Islet of Langerhans (tissue), 1 donor: Measurements from ENCODE around the gene PFN1.
"Not testable (repeated sequence)": the region's sequence is repeated elsewhere in the genome, so short reads cannot be mapped to it uniquely, and the experiment has no call there.

ENCODE experiments used
- FAIRE-seq: peaks from one replicate; lab custom pipeline; 2011; peaks lifted over from hg19 to GRCh38; lab: Jason Lieb, UNC

PFN1 gene

DNA sequence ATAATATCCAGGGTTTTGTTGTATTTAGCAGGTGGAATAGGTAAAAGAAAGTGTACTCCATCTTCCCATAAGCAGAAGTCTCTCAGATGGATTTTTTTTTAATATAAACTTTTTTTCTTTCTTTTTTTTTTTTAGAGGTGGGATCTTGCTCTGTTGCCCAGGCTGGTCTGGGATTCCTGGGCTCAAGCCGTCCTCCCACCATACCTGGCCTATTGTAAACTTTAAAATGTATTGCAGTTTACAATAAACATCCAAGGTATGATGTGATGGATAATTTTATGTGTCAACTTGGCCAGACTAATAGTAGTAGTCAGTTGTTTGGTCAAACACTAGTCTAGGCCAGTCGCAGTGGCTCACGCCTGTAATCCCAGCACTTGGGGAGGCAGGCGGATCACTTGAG, 27.0 kb downstream of the PFN1 start:
- FAIRE-seq, result no peak

DNA sequence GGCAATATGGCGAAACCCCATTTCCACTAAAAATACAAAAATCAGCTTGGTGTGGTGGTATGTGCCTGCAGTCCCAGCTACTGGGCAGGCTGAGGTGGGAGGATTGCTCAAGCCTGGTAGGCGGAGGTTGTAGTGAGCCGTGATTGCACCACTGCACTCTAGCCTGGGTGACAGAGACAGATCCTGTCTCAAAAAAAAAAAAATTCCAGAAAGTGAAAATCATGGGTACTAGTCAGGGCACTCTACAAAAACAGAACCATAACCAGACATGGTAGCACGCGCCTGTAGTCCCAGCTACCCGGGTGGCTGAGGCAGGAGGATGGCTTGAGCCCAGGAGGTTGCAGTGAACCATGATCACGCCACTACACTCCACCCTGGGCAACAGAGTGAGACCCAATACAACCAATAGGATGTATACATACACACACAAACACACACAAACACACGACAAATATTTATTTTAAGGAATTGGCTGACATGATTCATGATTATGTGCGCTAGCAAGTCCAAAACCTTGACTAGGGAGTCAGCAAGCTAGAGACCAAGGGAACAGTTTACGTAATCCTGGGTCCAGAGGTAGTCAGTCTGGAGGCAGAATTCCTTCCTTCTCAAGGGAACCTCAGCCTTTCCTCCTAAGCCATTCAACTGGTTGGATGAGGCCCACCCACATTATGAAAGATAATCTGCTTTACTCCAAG, 27.8 kb downstream of the PFN1 start:
- no peak for FAIRE-seq

DNA sequence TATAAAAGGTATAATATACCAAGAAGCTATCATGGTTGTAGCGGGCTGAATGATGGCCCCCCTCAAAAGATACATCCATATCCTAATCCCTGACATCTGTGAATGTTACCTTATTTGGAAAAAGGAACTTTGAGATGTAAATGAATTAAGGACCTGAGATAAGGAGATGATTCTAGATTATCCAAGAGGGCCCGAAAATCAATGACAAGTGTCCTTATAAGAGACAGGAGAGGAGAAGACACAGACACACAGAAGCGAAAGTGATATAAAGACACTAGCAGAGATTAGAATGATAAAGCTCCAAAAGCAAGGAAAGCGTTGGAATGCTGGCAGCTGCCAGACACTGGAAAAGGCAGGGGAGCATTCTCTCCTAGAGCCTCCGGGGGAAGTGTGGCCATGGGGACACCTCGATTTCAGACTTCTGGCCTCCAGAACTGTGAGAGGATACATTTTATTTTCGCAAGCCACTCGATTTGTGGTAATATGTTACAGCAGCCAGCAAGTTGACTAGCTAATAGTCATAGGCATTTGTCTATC, 28.8 kb downstream of the PFN1 start:
- FAIRE-seq, result no peak

DNA sequence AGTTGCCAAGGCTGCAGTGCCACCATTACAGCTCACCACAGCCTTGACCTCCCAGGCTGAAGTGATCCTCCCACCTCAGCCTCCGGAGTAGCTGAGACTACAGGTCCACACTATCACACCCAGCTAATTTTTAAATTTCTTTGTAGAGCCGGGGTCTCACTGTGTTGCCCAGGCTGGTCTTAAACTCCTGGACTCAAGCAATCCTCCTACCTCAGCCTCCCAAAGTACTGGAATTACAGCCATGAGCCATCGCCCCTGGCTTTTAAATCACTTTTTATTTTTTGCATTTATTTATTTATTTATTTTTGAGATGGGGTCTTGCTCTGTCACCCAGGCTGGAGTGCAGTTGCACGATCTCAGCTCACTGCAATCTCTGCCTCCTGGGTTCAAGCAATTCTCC, 33.8 kb downstream of the PFN1 start:
- FAIRE-seq, result not testable (repeated sequence)

DNA sequence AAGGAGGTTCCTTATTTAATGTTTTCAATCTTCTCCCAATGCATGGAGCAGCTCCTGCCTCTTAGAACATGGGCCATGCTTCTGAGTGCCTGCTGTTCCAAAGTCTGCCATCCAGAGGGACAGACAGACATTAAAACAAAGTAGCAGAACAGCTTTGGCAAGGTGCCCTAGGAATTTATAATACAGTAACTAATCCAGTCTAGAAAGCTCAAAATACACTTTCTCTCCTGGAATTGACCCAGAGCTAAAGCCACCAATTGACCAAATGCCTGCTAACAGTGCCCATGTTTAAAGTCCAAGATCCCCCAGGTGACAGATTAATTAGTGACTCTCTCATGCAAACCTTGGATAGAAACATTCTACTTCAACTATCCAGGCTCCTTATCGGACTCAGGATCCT, 34.3 kb downstream of the PFN1 start:
- no peak for FAIRE-seq

DNA sequence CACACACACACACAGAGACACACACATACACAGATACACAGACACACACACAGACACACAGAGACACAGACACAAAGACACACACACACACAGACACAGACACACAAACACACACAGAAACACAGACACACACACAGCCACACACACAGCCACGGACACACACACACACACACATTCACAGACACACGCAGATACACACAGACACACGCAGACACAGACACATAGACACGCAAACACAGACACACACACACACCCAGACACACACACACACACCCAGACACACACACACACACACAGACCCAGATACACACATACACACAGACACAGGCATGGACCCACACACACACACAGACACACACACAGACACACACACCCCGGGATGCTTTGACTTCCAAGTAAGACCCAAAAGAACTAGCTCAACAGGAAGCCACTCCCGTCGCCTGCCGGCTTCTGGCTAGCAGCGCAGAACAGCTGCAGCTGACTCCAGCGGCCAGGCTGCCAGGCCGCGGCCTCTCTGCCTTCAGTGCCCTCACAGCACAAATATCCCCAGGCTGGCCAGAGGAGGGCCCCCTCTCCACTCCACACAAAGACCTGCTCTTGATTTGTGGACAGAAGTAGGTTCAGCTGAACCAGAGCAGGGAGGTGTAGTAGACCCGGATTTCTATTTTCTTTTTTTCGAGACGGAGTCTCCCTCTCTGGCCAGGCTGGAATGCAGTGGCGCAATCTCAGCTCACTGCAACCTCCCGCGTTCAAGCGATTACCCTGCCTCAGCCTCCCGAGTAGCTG, 39.4 kb downstream of the PFN1 start:
- peak; percentile 30 for FAIRE-seq

DNA sequence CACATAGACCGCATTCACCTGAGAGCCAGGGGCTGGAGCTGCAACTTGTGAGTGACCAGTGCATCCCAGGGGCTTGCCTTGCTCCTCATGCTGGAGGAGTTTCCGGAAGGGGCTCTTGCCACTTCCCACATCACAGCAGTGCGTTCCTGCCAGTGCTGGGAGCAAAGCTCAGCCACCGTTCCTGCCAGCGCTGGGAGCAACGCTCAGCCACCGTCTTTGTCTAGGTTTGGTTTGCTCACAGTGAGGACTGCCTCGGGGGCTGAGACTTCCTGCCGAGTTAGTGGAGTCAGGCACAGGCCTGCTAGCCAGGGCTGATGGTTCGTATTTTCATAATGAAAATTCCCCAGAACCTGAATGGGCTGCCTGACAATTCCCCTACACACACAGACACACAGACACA, 40.0 kb downstream of the PFN1 start:
- FAIRE-seq, result no peak

DNA sequence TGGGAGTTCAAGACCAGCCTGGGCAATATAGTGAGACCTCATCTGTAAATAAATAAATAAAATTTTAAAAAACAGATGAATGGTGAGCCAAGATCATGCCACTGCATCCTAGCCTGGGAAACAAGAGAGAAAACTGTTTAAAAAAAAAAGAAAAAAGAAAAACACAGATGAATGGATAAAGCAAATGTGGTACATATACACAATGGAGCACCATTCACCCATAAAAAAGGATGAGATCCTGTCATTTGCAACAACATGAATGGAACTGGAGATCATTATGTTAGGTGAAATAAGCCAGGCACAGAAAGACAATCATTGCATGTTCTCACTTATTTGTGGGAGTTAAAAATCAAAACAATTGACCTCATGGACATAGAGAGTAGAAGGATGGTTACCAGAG, 41.7 kb downstream of the PFN1 start:
- not testable (repeated sequence) for FAIRE-seq

DNA sequence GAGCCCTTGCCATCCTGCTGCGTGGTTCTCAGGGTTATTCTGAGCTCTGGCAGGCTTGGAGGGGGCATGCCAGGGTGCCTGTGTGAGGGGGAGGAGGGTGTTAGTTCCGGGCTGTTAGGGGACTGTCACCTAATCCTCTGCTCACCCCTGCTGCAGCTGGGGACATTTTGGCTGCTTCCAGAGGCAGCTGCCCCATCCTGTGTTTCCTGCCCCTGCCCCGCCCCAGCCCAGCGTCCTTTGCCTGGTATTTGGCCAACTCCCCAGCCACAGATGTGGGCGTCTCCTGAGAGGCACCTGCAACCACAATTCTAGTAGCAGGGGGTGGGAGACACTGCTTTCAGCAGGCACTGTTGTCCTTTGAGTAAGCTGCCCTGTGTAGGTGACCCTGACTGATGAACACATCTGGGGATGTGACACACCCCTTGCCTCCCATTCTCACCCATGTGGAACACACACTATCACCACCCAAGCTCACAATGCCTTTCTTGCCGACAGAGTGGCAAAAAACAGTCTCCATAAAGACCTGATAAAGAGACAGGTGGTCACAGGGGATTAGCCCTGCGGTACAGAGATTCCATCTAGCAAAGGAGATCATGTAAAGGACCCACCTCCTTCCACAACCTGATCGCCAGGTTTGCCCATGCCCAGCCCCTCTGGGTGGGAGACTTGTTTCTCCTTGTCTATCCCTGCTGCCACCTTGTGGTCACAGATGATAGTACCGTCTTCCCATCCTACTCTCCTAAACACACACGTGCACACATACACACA, 45.1 kb downstream of the PFN1 start, which contains the start of gene CHRNE:
Gene CHRNE, minus strand, starts transcription at position 48 of the 768 bp plus-strand sequence. Its CDS starts 35 bp downstream, at position 13.
- no peak for FAIRE-seq

DNA sequence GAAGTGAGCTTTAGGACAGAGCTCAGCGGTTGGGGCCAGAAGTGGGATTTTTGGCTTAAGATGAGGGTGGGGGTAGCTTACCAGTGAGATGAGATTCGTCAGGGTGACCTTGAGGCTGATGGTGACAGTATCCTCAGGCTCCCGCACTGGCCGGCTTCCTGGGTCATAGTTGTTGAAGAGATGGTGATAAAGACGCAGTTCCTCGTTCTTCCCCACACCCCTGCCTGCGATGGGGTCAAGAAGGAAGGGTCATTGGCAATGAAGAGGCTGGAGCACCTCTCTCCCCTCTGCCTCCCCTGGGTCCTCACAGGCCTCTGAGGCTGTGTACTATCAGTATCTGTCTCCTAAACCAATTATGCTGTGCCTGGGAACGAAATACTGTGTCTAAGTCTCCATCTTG, 45.8 kb downstream of the PFN1 start:
- no peak for FAIRE-seq

DNA sequence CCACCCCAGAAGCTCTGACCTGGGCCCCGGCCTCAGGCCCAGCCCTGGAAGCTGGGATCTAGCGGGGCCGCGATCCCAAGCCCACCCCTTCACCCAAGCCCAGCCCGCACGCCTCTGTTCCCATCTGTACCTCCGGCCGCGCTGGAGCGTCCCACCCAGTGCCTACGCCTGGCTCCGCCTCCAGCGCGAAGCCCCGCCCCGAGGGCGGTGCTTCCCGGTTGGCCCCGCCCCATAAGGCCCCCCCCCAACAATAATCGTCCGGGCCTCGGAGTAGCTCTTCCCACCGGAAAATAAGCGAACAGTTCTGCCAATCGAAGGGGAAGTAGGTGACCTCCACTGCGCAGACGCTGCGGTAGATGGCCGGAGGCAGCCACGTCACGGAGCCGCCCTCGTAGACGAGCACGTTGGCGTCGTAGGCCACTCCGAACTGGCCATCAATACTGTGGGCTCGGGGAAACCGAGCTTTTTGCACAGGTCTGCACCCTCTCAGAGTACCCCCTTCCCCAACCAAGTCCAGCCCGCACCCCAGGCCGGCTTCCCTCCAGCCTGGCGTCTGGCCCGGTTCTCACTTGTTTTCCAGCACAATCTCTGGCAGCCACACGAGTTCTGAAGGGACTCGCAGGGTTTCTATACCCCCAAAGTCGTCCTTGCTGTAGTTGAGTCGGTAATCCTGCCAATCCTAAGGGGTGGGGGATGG, 46.5 kb downstream of the PFN1 start:
- FAIRE-seq, result no peak

DNA sequence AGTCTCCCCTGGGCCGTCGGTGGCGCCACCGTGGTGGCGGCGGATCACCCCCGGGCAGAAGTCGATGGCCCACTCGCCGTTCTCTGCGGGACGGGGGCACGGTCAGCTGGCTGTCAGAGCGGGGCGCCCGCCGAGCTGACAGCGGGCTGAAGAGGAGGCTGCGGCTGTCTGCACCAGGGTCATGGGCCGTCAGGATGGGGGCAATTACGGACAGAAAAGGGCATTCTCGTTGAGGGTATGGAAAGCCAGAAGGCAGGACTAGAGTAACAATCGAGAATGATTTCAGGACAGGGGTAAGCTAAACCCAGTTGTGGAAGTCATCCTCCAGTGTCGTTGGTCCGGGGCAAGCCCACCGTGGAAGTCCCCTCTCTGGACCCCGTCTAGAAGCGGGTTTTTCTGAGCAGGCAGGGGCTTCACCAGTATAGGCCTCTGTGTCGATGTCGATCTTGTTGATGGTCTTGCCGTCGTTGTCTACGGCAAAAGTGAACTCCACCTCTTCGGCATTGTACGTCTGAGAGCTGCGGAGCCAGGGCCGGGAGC, 47.2 kb downstream of the PFN1 start:
- FAIRE-seq, result no peak

DNA sequence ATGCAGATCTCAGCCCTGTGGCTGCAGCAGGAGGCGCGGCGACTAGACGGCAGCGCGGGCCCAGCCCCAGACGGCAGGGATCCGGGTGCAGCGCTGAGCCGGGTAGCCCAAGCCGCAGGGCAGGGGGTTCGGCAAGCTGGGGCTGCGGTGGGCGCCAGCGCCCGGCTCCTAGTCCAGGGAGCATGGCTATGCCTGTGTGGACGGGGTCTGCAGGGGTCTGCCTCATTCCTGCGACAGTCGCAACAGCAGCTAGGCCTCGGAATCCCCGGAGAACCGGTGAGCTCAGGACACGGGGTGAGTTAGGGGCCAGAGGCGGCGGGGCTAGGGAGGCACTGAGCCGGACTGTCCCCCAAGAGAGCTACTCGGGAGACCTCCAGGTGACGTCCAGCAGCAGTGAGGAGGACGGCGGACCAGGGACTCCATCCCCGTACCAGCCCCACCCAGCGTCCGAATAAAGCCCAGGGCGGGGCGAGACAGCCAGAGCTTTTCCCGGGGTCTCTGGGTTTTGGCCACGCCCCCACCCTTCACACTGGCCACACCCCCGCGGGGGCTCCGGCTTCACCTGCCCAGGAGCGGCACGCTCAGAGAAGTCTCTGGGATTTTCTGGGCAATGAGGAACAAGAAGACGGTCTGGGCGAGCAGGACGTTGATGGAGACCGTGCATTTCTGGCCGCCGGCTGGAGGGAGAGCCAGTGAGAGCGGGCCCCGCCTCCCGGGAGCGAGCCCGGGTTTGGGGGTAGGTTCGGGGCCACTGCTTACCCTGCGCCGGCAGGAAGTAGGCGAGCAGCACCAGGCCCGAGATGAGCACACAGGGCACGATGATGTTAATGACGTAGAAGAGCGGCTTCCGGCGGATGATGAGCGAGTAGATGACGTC, 47.9 kb downstream of the PFN1 start:
- no peak for FAIRE-seq

DNA sequence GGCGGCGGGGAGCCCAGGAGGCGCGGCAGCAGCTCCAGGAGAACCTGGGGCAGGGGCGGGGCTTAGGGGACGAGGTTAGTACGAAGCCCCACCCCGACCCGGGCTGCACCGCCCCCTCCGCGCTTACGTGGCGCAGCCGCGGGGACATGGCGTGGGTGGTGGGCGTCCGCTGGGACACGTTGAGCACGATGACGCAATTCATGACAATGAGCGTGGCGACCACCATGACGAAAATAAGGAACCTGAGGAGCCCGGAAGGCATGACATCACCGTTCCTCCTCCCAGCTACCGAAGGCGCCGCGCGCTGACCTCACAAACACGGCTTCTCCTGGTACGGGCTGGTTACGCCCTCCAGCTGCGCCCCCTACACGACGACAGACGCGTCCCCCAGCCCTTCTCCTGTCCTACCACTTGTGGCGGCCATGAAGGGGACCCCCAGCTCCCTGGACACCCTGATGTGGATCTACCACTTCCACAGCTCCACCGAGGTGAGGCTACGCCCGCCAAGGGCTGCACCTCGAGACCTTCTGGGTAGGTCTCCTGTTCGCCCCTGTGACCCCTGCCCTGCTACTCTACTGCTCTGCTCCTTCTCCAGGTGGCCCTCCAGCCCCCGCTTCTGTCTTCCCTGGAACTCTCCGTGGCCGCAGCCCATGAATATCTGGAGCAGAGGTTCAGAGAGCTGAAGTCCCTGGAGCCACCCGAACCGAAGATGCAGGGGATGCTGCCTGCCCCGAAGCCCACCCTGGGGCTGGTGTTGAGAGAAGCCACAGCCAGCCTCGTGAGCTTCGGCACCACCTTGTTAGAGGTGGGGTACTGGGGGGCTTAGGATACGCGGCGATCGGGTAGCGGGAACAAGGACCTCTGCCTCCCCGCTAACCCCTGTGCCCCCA, 48.7 kb downstream of the PFN1 start, which contains the start of gene C17orf107:
Gene C17orf107, plus strand, starts transcription at position 196 of the 890 bp plus-strand sequence. Its CDS starts 227 bp downstream, at position 423.
- no peak for FAIRE-seq

DNA sequence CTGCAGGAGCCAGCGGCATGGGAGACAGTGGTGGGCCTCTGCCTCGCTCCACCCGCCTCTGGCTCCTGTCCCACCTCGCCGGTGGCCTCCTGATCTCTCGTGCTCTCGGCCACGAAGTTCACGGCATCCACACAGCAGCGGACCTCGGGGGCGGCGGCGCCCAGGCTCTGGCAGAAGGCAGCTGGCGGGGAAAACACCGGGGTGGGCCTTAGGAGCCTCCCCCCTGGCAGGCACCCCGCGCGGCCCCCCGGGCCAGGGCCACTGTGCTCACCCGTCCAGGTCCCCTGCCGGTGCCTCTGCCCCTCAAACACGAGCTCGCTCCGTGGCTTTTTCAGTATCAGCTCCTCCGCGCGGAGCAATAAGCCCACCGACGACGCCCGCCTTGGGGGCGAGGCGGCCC, 49.4 kb downstream of the PFN1 start:
- no peak for FAIRE-seq

DNA sequence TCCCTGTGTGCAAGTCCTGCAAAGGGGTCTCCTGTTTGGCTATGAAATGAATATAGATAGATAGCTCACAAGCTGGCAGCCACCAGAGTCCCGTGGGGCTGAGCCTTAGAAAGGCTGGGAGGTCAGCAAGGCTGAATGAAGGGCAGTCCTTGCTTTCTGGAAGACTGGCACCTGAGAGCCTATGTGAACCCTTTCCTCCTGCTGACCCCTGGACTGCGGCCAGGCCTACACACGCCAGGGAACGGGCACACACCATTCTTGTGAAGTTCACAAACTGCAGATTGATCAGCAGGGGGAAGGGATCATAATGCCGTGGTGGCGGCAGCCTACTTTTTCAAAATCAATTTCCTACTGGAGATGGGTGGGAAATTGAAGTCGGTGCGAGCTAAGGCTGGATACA, 50.0 kb downstream of the PFN1 start:
- no peak for FAIRE-seq

DNA sequence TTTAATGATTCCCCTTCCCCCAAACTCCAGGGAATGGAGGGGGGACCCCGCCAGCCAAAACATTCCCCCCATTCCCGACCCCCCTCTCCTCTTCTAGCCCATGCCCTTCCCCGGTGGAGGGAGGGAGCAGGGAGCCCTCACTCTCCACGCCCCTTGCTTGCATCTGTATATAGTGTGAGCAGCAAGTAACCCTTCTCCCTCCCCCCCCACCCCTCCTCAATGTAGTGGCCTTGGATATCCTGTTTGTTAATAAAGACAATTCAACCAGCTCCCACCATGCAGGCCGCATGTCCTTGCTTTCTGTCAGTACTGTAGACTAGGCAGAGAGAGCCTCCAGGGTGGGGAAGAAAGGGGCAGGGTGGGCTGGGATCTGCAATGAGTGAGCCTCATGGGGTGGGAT, 50.5 kb downstream of the PFN1 start:
- FAIRE-seq, result no peak

DNA sequence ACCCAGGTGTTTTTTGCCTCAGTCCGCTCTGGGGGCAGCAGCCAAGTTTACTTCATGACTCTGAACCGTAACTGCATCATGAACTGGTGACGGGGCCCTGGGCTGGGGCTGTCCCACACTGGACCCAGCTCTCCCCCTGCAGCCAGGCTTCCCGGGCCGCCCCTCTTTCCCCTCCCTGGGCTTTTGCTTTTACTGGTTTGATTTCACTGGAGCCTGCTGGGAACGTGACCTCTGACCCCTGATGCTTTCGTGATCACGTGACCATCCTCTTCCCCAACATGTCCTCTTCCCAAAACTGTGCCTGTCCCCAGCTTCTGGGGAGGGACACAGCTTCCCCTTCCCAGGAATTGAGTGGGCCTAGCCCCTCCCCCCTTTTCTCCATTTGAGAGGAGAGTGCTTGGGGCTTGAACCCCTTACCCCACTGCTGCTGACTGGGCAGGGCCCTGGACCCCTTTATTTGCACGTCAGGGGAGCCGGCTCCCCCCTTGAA, 51.1 kb downstream of the PFN1 start:
- FAIRE-seq, result no peak
